Pancreas (tissue), 10 donors: ENCODE results near the gene ZNF692. TPM values are rescaled to one million over a fixed set of nuclear protein-coding genes. Genes with fewer than 3 reads are reported as not detected.

Experiments used
- ATAC-seq, 4 donors: fragments of 200-7000 bp; cut with Tn5 transposase; one replicate each; pipeline versions ENCODE4 v1.8.0 to v1.9.1; 2020; ENCODE audit warnings: mild to moderate bottlenecking in 4 of 4, moderate library complexity in 4 of 4
- DNase-seq, 6 donors: peaks; one replicate each; pipeline ENCODE4 v3.0.0-alpha.2; 2020
- FAIRE-seq: peaks from 2 replicates; lab custom pipeline; 2012; peaks lifted over from hg19 to GRCh38; lab: Jason Lieb, UNC
- H3K27ac ChIP-seq, 4 donors: fragments of 200-600 bp; sonication (generic); 1 replicate in 3 of 4; 2 replicates in 1 of 4; pipeline versions ENCODE4 v1.5.0 to v1.8.0; 2020
- H3K27me3 ChIP-seq, 4 donors: fragments of 200-600 bp; one replicate each; pipeline ENCODE4 v1.8.0; 2021
- H3K36me3 ChIP-seq, 3 donors: fragments of 200-600 bp; sonication (generic) in 1 of 3; one replicate each; pipeline versions ENCODE4 v1.5.0 to v1.8.0; 2020 to 2021
- H3K4me1 ChIP-seq, 3 donors: fragments of 200-600 bp; one replicate each; pipeline ENCODE4 v1.8.0; 2021
- H3K4me3 ChIP-seq, 4 donors: fragments of 200-600 bp; sonication (generic) in 2 of 4; one replicate each; pipeline versions ENCODE4 v1.5.0 to v1.8.0; 2020 to 2021
- H3K9me3 ChIP-seq, 4 donors: fragments of 200-600 bp; one replicate each; pipeline ENCODE4 v1.8.0; 2021
- WGBS, 2 donors: extraction: QIAGEN DNeasy Blood & Tissue Kit; methylation state at CpG; one replicate each; pipeline ENCODE4 v1.1.7; 2013; 5-methylcytosine and 5-hydroxymethylcytosine counted together
- intact Hi-C, 3 donors: fragments of 100-400 bp; cut with DNase I; formaldehyde crosslinking; loops; one replicate each; pipeline versions ENCODE4 v1.11.1 to v1.14.2; 2022
- polyA plus RNA-seq, 2 donors: library from polyadenylated mRNA; stranded (reverse); fragments of 200-250 nt; gene quantifications; one replicate each; pipeline ENCODE4 v1.2.3, GENCODE V29; 2013
- total RNA-seq, 6 donors: library from RNA; stranded (reverse); fragmentation: NEBNext Ultra II Directional in 4 of 6; extraction: Animal tissue kit (Norgen Biotek cat#: 25700) in 4 of 6; gene quantifications; one replicate each; pipeline versions ENCODE4 v1.2.1 to v1.2.4, GENCODE V29; 2021 to 2023
- TF ChIP-seq, protein P1 (sequence below), 4 donors: fragments of 200-600 bp; sonication (generic) in 3 of 4; IDR thresholded peaks; one replicate each; pipeline versions ENCODE4 v1.5.0 to v1.8.0; 2021; ENCODE audit warnings: antibody characterized with exemption in 4 of 4
- donor health status: healthy with polysubstance abuse.
- donor health status: DM: no; HTN: no; CAD: no; lungs with moderate emphysema.
- donor health status: DM: no; HTN: no; CAD: no.
- donor health status: control.
- donor health status: control.
- donor health status: Bipolar disorder and iron deficiency.
- donor health status: DM: yes; HTN: yes; CAD: no.
- donor health status: DM: no; HTN: no; CAD: no.
- donor health status: DM: no; HTN: no; CAD: no.
- donor health status: DM: yes; HTN: yes; CAD: no.

ZNF692 gene, protein sequence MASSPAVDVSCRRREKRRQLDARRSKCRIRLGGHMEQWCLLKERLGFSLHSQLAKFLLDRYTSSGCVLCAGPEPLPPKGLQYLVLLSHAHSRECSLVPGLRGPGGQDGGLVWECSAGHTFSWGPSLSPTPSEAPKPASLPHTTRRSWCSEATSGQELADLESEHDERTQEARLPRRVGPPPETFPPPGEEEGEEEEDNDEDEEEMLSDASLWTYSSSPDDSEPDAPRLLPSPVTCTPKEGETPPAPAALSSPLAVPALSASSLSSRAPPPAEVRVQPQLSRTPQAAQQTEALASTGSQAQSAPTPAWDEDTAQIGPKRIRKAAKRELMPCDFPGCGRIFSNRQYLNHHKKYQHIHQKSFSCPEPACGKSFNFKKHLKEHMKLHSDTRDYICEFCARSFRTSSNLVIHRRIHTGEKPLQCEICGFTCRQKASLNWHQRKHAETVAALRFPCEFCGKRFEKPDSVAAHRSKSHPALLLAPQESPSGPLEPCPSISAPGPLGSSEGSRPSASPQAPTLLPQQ
- total RNA-seq (10 to 100 TPM; 11.9 to 36.5 (median 21.3) TPM), polyA plus RNA-seq (100 to 1,000 TPM; 191 to 233 TPM)

DNA sequence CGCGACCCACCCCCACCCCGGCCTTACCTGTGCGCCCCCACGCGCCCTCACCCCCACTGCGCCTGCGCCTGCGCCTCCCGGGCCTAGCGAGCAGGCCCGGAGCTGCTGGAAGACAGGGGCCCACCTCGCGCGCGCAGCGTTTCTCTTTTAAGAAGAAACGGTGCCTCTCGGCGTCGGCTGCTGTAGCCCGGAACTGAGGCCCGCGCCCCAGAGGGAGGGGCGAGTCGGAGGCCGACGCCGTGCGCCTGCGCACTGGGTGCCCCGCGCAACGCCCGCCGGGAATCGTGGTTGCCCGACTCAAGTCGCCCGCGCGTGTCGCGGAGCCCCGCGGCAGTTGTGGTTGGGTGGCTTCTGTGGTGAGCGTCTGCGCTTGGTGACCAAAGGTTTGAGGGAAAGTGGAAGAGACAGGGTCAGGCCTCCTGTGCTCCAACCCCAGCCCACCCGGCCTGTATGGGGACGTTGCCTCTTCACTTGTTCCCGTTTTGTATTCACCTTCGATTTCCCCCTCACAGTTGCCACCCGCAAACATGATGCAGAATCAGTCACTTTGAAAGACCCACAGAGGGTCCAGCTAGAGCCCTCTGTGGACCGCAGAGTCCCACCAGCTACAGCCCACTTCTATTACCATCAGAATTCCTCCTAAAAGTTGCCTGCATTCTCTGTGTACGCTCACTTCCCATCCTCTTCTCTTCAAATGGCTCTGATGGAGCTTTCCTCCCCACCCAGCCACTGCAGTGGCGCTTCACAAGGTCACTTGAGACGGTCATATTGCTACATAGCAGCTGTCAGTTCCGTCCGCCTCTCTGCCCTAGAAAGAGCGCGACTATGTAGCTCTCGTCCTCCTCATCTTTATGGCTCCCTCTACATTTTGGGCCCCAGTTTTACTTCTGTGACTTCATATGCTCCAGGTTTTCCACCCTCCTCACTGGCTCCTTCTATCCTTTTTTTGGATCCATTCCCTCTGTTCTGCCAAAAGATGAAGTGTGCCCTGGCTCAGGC is at the start of gene ZNF692:
Gene ZNF692 (minus strand): TSS at position 195 of the 999 bp plus-strand sequence. CDS start 776 bp downstream, outside the sequence.
- 6 to 8% methylated on average over 47 to 62 of the region's 62 CpGs for WGBS, 2 donors
- TF ChIP-seq, protein P1, sequence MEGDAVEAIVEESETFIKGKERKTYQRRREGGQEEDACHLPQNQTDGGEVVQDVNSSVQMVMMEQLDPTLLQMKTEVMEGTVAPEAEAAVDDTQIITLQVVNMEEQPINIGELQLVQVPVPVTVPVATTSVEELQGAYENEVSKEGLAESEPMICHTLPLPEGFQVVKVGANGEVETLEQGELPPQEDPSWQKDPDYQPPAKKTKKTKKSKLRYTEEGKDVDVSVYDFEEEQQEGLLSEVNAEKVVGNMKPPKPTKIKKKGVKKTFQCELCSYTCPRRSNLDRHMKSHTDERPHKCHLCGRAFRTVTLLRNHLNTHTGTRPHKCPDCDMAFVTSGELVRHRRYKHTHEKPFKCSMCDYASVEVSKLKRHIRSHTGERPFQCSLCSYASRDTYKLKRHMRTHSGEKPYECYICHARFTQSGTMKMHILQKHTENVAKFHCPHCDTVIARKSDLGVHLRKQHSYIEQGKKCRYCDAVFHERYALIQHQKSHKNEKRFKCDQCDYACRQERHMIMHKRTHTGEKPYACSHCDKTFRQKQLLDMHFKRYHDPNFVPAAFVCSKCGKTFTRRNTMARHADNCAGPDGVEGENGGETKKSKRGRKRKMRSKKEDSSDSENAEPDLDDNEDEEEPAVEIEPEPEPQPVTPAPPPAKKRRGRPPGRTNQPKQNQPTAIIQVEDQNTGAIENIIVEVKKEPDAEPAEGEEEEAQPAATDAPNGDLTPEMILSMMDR (IDR thresholded peaks at IDR 0.05), result no peak

DNA sequence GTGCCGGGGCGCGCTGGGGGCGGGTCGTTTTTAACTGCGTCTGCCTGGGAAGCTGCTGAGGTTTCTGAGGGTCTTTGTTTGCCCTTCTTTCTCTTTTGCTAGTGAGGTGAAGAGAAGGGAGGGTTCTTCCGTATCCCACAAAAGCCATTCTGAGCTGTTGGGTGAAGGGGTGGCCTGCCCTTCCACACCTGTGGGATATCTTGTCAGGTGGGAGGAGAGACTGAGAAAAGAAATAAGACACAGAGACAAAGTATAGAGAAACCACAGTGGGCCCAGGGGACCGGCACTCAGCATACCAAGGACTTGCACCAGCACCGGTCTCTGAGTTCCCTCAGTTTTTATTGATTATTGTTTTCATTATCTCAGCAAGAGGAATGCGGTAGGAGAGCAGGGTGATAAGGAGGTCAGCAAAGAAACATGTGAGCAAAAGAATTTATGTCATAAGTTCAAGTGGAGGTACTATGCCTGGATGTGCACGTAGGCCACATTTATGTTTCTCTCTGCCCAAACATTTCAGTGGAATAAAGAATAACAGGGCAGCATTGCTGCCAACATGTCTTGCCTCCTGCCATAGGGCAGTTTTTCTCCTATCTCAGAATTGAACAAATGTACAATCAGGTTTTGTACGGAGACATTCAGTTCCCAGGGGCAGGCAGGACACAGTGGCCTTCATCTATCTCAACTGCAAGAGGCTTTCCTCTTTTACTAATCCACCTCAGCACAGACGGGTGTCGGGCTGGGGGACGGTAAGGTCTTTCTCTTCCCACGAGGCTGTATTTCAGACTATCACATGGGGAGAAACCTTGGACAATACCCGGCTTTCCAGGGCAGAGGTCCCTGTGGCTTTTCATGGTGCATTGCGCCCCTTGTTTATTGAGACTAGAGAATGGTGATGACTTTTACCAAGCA is 48.1 kb upstream of the ZNF692 start:
- no peaks in the 10 kb centered on the region for H3K27me3 ChIP-seq
- 7 to 9% methylated on average over 18 of the region's 18 CpGs for WGBS, 2 donors
- intact Hi-C loops, result no loop called here
- H3K4me3 ChIP-seq, result peak overlapping the region in 3 of 4 donors; percentile 27 to 74 (median 73)
- peaks cover 6 to 10% (median 8%) of the 10 kb centered on the region in 3 donors for H3K4me1 ChIP-seq
- ATAC-seq (peak; percentile 13 to 28 (median 22)), FAIRE-seq (no peak), DNase-seq (peak in 3 of 6 donors; percentile 18 to 28 (median 23))
- H3K27ac ChIP-seq, result peak overlapping the region; percentile 84 to 96 (median 96)
- no peaks in the 10 kb centered on the region for H3K9me3 ChIP-seq
- TF ChIP-seq, protein P1 (IDR thresholded peaks at IDR 0.05), result no peak
- H3K36me3 ChIP-seq, result no peaks in the 10 kb centered on the region

More for the DNA sequence above, at the start of gene ZNF692:
- peak; percentile 88 to 95 (median 92) for ATAC-seq
- Histone ChIP-seq H3K4me3 (peak within 1 kb of the TSS; percentile 23 to 74 (median 57)), H3K36me3 (no peaks in the 10 kb centered on the region), H3K4me1 (peaks cover 0 to 18% (median 5%) of the 10 kb centered on the region in 3 donors), H3K27ac (peak within 1 kb of the TSS; percentile 59 to 91 (median 81)), H3K27me3 (no peaks in the 10 kb centered on the region), H3K9me3 (no peaks in the 10 kb centered on the region)
- FAIRE-seq, result no peak
- DNase-seq, result peak; percentile 97 to 100 (median 98)
- intact Hi-C loops, result no loop called here

DNA sequence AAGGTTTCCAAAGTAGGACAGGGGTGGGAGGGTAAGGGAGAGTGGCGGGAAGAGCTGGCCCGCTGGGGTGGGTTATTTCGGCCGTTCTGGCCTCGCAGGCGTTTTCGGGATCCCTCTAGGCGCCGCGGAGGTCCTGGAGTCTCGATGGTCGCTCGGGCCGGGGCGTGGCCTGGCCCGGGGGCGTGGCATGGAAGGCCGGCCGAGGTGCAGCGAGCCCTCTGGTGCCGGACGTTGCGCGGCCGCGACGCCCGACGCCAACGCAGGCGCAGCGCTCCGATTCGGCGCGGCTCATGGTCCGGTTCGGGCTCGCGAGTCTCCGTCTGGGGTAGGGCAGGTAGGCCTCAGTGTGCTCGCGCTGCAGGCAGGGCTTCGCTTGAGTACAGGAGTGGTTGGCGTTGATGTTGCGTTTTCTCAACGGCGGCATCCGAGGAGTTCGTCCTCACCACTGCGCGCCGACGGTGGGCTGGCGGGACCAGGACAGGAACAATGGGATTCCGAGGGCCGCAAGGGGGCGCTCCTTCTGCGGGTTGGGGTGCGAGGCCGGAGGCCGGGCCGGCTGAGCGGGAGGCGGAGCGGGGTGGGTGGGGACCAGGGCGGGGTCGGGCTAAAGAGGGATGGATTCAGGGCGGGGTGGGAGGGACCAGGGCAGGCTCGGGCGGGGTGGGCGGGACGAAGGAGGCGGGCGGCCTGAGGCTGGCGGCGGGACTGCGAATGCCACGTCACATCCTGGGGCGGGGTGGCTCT is 47.3 kb upstream of the ZNF692 start, which contains the start of gene PGBD2:
Gene PGBD2 (plus strand): TSS at position 227 of the 744 bp plus-strand sequence. CDS start 7,628 bp downstream, outside the sequence.
- FAIRE-seq (no peak), DNase-seq (peak; percentile 91 to 98 (median 96)), ATAC-seq (peak; percentile 93 to 97 (median 95))
- Histone ChIP-seq H3K27ac (peak within 1 kb of the TSS; percentile 88 to 96 (median 96)), H3K9me3 (no peaks in the 10 kb centered on the region), H3K36me3 (no peaks in the 10 kb centered on the region), H3K4me1 (peaks cover 6 to 10% (median 8%) of the 10 kb centered on the region in 3 donors), H3K27me3 (peaks cover 0 to 5% (median 2%) of the 10 kb centered on the region in 4 donors), H3K4me3 (peak within 1 kb of the TSS; percentile 47 to 74 (median 70))
- 1% methylated on average over 74 to 80 of the region's 80 CpGs for WGBS, 2 donors
- TF ChIP-seq, protein P1 (IDR thresholded peaks at IDR 0.05), result peak; percentile 29 to 52 (median 41)
- intact Hi-C loops, result no loop called here
